Smooth muscle cell (in vitro differentiated cells): Measurements from ENCODE around the gene SMIM13. TPM values are rescaled to one million over a fixed set of nuclear protein-coding genes. Genes with fewer than 3 reads are reported as not detected.
A peak's percentile ranks its signal among the peaks of the same experiment; 100 is the strongest.

Experiments used
- DNase-seq: peaks from one replicate; lab custom pipeline; 2025; ENCODE audit not compliant: unreplicated experiment; lab: John Stamatoyannopoulos, UW
- H2AFZ ChIP-seq: fragments of 200-600 bp; sonication (generic); 2 replicates; pipeline ENCODE4 v1.6.0; 2016; ENCODE audit warnings: antibody characterized with exemption, low read depth, mild to moderate bottlenecking
- H3F3A ChIP-seq: fragments of 200-600 bp; sonication (generic); 2 replicates; pipeline ENCODE4 v1.6.0; 2017; ENCODE audit warnings: antibody characterized with exemption, low read depth
- H3K27ac ChIP-seq: fragments of 200-600 bp; sonication (generic); 2 replicates; pipeline ENCODE4 v1.5.1; 2016; ENCODE audit warnings: low read depth, mild to moderate bottlenecking
- H3K27me3 ChIP-seq: fragments of 200-600 bp; sonication (generic); 2 replicates; pipeline ENCODE4 v1.6.1; 2016; ENCODE audit warnings: low read depth, mild to moderate bottlenecking
- H3K36me3 ChIP-seq: fragments of 200-600 bp; sonication (generic); 2 replicates; pipeline ENCODE4 v1.5.1; 2016; ENCODE audit warnings: low read depth
- H3K4me1 ChIP-seq: fragments of 200-600 bp; sonication (generic); 2 replicates; pipeline ENCODE4 v1.5.1; 2016; ENCODE audit warnings: low read depth
- H3K4me2 ChIP-seq: fragments of 200-600 bp; sonication (generic); 2 replicates; pipeline ENCODE4 v1.6.0; 2016; ENCODE audit warnings: mild to moderate bottlenecking
- H3K4me3 ChIP-seq: fragments of 200-600 bp; sonication (generic); 2 replicates; pipeline ENCODE4 v1.5.1; 2016; ENCODE audit warnings: mild to moderate bottlenecking
- H3K79me2 ChIP-seq: fragments of 200-600 bp; sonication (generic); 2 replicates; pipeline ENCODE4 v1.6.0; 2016; ENCODE audit warnings: low read depth, mild to moderate bottlenecking
- H3K9ac ChIP-seq: fragments of 200-600 bp; sonication (generic); 2 replicates; pipeline ENCODE4 v1.6.0; 2016; ENCODE audit warnings: low read depth
- H3K9me3 ChIP-seq: fragments of 200-600 bp; sonication (generic); replicated peaks from 2 replicates; pipeline ENCODE4 v1.5.1; 2016; ENCODE audit warnings: low read depth
- H4K20me1 ChIP-seq: fragments of 200-600 bp; sonication (generic); 2 replicates; pipeline ENCODE4 v1.6.0; 2016; ENCODE audit warnings: low read depth
- CTCF ChIP-seq: fragments of 200-600 bp; sonication (generic); IDR thresholded peaks from 2 replicates; pipeline ENCODE4 v1.5.1; 2017; ENCODE audit warnings: borderline replicate concordance, mild to moderate bottlenecking, antibody characterized with exemption; ENCODE audit not compliant: insufficient read depth, poor library complexity, severe bottlenecking
- WGBS: methylation state at CpG from one replicate; pipeline ENCODE4 v1.1.7; 2016; ENCODE audit warnings: low lambda C conversion rate; 5-methylcytosine and 5-hydroxymethylcytosine counted together
- polyA plus RNA-seq: library from polyadenylated mRNA; unstranded; fragments of >200 nt; fragmentation: Nextera tagmentation; extraction: Ambion mirVana; gene quantifications from 2 replicates; pipeline ENCODE4 v1.2.1, GENCODE V29; 2016
- total RNA-seq: library from RNA; depleted of rRNA; stranded (reverse); fragments of >200 nt; gene quantifications from 2 replicates; pipeline ENCODE4 v1.2.3, GENCODE V29; 2014

Gene SMIM13
- total and polyA plus RNA-seq, 2 experiments from 2014 or later = 9.8 to 17.7 TPM

- WGBS = 95% methylated on average over 6 of the region's 6 CpGs
These were observed 59.8 kb downstream of the SMIM13 start for GRCh38 chr6:11153447-11153846.

GRCh38 chr6:11155589-11155988 lies 62.0 kb downstream of the SMIM13 start:
- H3K4me2 ChIP-seq = no peak overlapping the region
- no peak overlapping the region for H2AFZ ChIP-seq
- no peak overlapping the region for H3K9ac ChIP-seq
- no peaks in the 10 kb centered on the region for H4K20me1 ChIP-seq
- H3K79me2 ChIP-seq = no peaks in the 10 kb centered on the region
- H3K27me3 ChIP-seq = no peaks in the 10 kb centered on the region
- H3F3A ChIP-seq = no peaks in the 10 kb centered on the region
- no peak overlapping the region for H3K27ac ChIP-seq
- no peaks in the 10 kb centered on the region for H3K9me3 ChIP-seq
- no peak for DNase-seq
- no peak overlapping the region for H3K4me3 ChIP-seq
- H3K4me1 ChIP-seq = no peaks in the 10 kb centered on the region
- no peaks in the 10 kb centered on the region for H3K36me3 ChIP-seq
- TF ChIP-seq CTCF = no peak

More at GRCh38 chr6:11153447-11153846, 59.8 kb downstream of the SMIM13 start:
- Histone ChIP-seq H2AFZ (peak overlapping the region; percentile 83), H3K4me3 (no peak overlapping the region), H3F3A (no peaks in the 10 kb centered on the region), H3K79me2 (no peaks in the 10 kb centered on the region), H4K20me1 (no peaks in the 10 kb centered on the region), H3K9ac (no peak overlapping the region), H3K27ac (no peak overlapping the region), H3K4me2 (peak overlapping the region; percentile 80), H3K27me3 (no peaks in the 10 kb centered on the region), H3K9me3 (no peaks in the 10 kb centered on the region), H3K36me3 (no peaks in the 10 kb centered on the region), H3K4me1 (no peaks in the 10 kb centered on the region)
- no peak for DNase-seq
- no peak for TF ChIP-seq CTCF

GRCh38 chr6:11160199-11160598 lies 66.6 kb downstream of the SMIM13 start:
- Histone ChIP-seq H3K4me3 (no peak overlapping the region), H3F3A (no peaks in the 10 kb centered on the region), H3K79me2 (no peaks in the 10 kb centered on the region), H3K36me3 (no peaks in the 10 kb centered on the region), H4K20me1 (no peaks in the 10 kb centered on the region), H3K9me3 (no peaks in the 10 kb centered on the region), H3K27ac (no peak overlapping the region), H3K4me2 (no peak overlapping the region), H3K27me3 (no peaks in the 10 kb centered on the region), H2AFZ (no peak overlapping the region), H3K9ac (no peak overlapping the region), H3K4me1 (peaks cover 10% of the 10 kb centered on the region)
- 100% methylated on average over 1 of the region's 1 CpG for WGBS
- TF ChIP-seq CTCF = no peak
- no peak for DNase-seq
